AG04450 (cell line): ENCODE measurements around the gene ATP6V1C2. TPM values are rescaled to one million over a fixed set of nuclear protein-coding genes. Genes with fewer than 3 reads are reported as not detected.

Experiments
- CTCF ChIA-PET: fragments of 300-600, 350-600 bp; formaldehyde crosslinking; extraction: SDS; loops from one replicate; lab custom pipeline; 2022; ENCODE audit warnings: antibody characterized with exemption, inconsistent platforms; lab: Charles Lee
- POLR2A ChIA-PET: fragments of 350-600 bp; formaldehyde crosslinking; extraction: SDS; loops from one replicate; lab custom pipeline; 2021; ENCODE audit warnings: antibody characterized with exemption, inconsistent platforms; lab: Yijun Ruan, JAX
- DNase-seq: peaks from one replicate; pipeline ENCODE4 v3.0.0-alpha.2; 2011; ENCODE audit warnings: low read depth, low spot score
- H3K27ac ChIP-seq: one replicate; pipeline ENCODE4 v1.5.1; 2012; ENCODE audit warnings: low read depth, low read length, control low read depth
- H3K27me3 ChIP-seq: one replicate; pipeline ENCODE4 v1.6.0; 2012; ENCODE audit warnings: low read length; ENCODE audit not compliant: control insufficient read depth, insufficient read depth
- H3K4me3 ChIP-seq: 2 replicates; pipeline ENCODE4 v1.5.1; 2011; ENCODE audit warnings: mild to moderate bottlenecking, low read depth, low read length, control low read depth
- H3K9me3 ChIP-seq: 2 replicates; pipeline ENCODE4 v1.5.1; 2012; ENCODE audit warnings: low read length; ENCODE audit not compliant: control insufficient read depth, insufficient read depth
- polyA plus RNA-seq: library from polyadenylated mRNA; depleted of rRNA; stranded (reverse); fragments of >200 nt; gene quantifications from 2 replicates; pipeline ENCODE4 v1.2.3, GENCODE V29; 2011; rRNA removed
- small RNA-seq: library from RNA; depleted of rRNA; stranded (forward); fragments of <200 nt; gene quantifications from one replicate; pipeline ENCODE3, GENCODE V24; 2012; ENCODE audit warnings: low read depth; ENCODE audit not compliant: insufficient read length
- TF ChIP-seq, protein P1 (sequence below): IDR thresholded peaks from 2 replicates; pipeline ENCODE4 v1.5.1; 2011; ENCODE audit warnings: low read depth, low read length, control low read depth, inconsistent platforms

The ATP6V1C2 gene
- polyA plus RNA-seq, 1 experiment: 0.14 TPM

DNA sequence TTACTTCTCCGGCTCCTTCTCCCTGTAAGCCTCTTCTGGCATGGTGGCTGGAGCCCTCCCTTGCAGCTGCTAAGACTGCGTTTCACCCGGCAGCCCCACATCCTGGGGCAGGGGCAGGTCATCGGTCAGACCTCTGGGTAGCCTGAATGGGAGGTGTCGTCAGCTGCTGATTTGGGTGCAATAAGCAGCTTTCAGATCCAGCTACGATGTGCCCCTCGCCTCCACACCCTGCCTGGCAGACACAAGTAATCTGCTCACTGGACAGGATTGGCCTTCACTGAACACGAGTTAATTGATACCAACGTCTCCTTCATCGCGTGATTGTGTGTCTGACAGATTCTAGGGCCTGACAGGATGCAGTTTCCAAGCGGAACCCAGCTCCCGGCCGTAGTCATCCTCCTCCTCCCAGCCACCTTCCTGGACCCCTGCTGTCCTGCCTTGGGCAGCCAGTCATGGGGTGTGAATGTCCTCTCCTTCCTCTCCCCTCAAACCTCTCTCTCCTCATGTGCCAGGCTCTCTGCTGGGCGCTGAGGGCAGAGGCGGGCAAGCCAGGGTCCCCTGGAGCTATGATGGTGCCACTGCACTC is 110.1 kb downstream of the ATP6V1C2 start:
- no peak overlapping the region for H3K27ac ChIP-seq
- DNase-seq: no peak
- ChIA-PET CTCF (interaction anchor here (0.6 to 8.4 kb wide), 34 partner anchors 8 to 1160 kb away, joined by 3 to 360 read pairs (median 6); a partner anchor contains a TSS), POLR2A (interaction anchor here (0.6 kb wide), 1 partner anchor 19 kb away, joined by 3 read pairs; the partner anchor contains the start of gene PDIA6)
- H3K4me3 ChIP-seq: no peak overlapping the region
- TF ChIP-seq, protein P1, sequence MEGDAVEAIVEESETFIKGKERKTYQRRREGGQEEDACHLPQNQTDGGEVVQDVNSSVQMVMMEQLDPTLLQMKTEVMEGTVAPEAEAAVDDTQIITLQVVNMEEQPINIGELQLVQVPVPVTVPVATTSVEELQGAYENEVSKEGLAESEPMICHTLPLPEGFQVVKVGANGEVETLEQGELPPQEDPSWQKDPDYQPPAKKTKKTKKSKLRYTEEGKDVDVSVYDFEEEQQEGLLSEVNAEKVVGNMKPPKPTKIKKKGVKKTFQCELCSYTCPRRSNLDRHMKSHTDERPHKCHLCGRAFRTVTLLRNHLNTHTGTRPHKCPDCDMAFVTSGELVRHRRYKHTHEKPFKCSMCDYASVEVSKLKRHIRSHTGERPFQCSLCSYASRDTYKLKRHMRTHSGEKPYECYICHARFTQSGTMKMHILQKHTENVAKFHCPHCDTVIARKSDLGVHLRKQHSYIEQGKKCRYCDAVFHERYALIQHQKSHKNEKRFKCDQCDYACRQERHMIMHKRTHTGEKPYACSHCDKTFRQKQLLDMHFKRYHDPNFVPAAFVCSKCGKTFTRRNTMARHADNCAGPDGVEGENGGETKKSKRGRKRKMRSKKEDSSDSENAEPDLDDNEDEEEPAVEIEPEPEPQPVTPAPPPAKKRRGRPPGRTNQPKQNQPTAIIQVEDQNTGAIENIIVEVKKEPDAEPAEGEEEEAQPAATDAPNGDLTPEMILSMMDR: no peak
- H3K27me3 ChIP-seq: peaks cover 38% of the 10 kb centered on the region
- H3K9me3 ChIP-seq: no peaks in the 10 kb centered on the region; the same call in 1 of the 2 replicates

GRCh38 chr2:10832203-10832936 is 110.9 kb downstream of the ATP6V1C2 start:
- Histone ChIP-seq H3K27me3 (peaks cover 36% of the 10 kb centered on the region), H3K9me3 (no peaks in the 10 kb centered on the region; the same call in 1 of the 2 replicates), H3K27ac (no peak overlapping the region), H3K4me3 (no peak overlapping the region)
- DNase-seq: peak; percentile 63
- CTCF ChIA-PET: interaction anchor here (0.5 to 8.4 kb wide), 81 partner anchors 9 to 772 kb away, joined by 3 to 360 read pairs (median 4); partner anchors contain the start of gene PDIA6
- TF ChIP-seq, protein P1: peak; percentile 98
- POLR2A ChIA-PET: interaction anchor here (0.6 kb wide), 1 partner anchor 191 kb away, joined by 4 read pairs; no protein-coding TSS in a partner anchor

GRCh38 chr2:10833021-10833420 is 111.6 kb downstream of the ATP6V1C2 start:
- no peak overlapping the region for H3K27ac ChIP-seq

GRCh38 chr2:10834068-10834655 is 112.7 kb downstream of the ATP6V1C2 start:
- H3K9me3 ChIP-seq: no peaks in the 10 kb centered on the region; the same call in 1 of the 2 replicates
- CTCF ChIA-PET: interaction anchor here (2.4 to 8.4 kb wide), 4 partner anchors 8 to 298 kb away, joined by 8 to 360 read pairs (median 98); a partner anchor contains a TSS
- no peak overlapping the region for H3K27ac ChIP-seq
- POLR2A ChIA-PET: no interaction called here
- peaks cover 32% of the 10 kb centered on the region for H3K27me3 ChIP-seq
- no peak for DNase-seq
- no peak overlapping the region for H3K4me3 ChIP-seq
- TF ChIP-seq, protein P1: no peak

More at GRCh38 chr2:10833021-10833420, 111.6 kb downstream of the ATP6V1C2 start:
- TF ChIP-seq, protein P1: no peak
- no peaks in the 10 kb centered on the region; the same call in 1 of the 2 replicates for H3K9me3 ChIP-seq
- DNase-seq: no peak
- peaks cover 36% of the 10 kb centered on the region for H3K27me3 ChIP-seq
- no peak overlapping the region for H3K4me3 ChIP-seq
- ChIA-PET POLR2A (interaction anchor here (0.6 kb wide), 1 partner anchor 191 kb away, joined by 4 read pairs; no protein-coding TSS in a partner anchor), CTCF (interaction anchor here (0.5 to 8.4 kb wide), 80 partner anchors 9 to 772 kb away, joined by 3 to 360 read pairs (median 4); partner anchors contain the start of gene PDIA6)

Small RNA genes within 50 kb of the gene (small RNA-seq; reads per million reads assigned to genes)
- 1.6 reads per million for gene RNU7-138P
- not detected for gene RNU7-176P

Other genes starting within 250 kb of the ATP6V1C2 start
- 25.7 and 28.8 TPM in 2 replicates for gene NOL10, start 31.7 kb upstream of the ATP6V1C2 start, polyA plus RNA-seq
- gene PDIA6, start 91.2 kb downstream of the ATP6V1C2 start, polyA plus RNA-seq: 345 and 487 TPM in 2 replicates
- 1.0 and 1.1 TPM in 2 replicates for gene KCNF1, start 190.3 kb downstream of the ATP6V1C2 start, polyA plus RNA-seq